H9 (cell line): ENCODE measurements around the gene FAM120A. TPM values are rescaled to one million over a fixed set of nuclear protein-coding genes. Genes with fewer than 3 reads are reported as not detected.

Experiments used
- DNase-seq: peaks from one replicate; pipeline ENCODE4 v3.0.0-alpha.2; 2017
- H2AFZ ChIP-seq: one replicate; pipeline ENCODE4 v1.6.1; 2013; ENCODE audit warnings: mild to moderate bottlenecking, low read length, control low read depth, moderate library complexity
- H2AK5ac ChIP-seq: 2 replicates; pipeline ENCODE4 v1.6.1; 2013; ENCODE audit warnings: low read length, control low read depth, mixed read lengths; ENCODE audit not compliant: insufficient read length
- H2BK120ac ChIP-seq: one replicate; pipeline ENCODE4 v1.6.1; 2013; ENCODE audit warnings: low read depth, mild to moderate bottlenecking, low read length, control low read depth, inconsistent platforms; ENCODE audit not compliant: poor library complexity, severe bottlenecking
- H2BK12ac ChIP-seq: 2 replicates; pipeline ENCODE4 v1.6.1; 2013; ENCODE audit warnings: low read length, control low read depth, mixed read lengths, low read depth; ENCODE audit not compliant: insufficient read length
- H2BK15ac ChIP-seq: 2 replicates; pipeline ENCODE4 v1.6.1; 2013; ENCODE audit warnings: low read depth, low read length, control low read depth
- H2BK20ac ChIP-seq: one replicate; pipeline ENCODE4 v1.6.1; 2013; ENCODE audit warnings: low read depth, mild to moderate bottlenecking, low read length, control low read depth, inconsistent platforms; ENCODE audit not compliant: poor library complexity, severe bottlenecking
- H2BK5ac ChIP-seq: 2 replicates; pipeline ENCODE4 v1.6.1; 2013; ENCODE audit warnings: low read length, control low read depth, mixed read lengths; ENCODE audit not compliant: insufficient read length
- H3K14ac ChIP-seq: 2 replicates; pipeline ENCODE4 v1.6.1; 2013; ENCODE audit warnings: low read length, control low read depth; ENCODE audit not compliant: insufficient read depth
- H3K18ac ChIP-seq: 2 replicates; pipeline ENCODE4 v1.6.1; 2013; ENCODE audit warnings: low read depth, mild to moderate bottlenecking, mixed read lengths, low read length, control low read depth; ENCODE audit not compliant: insufficient read length
- H3K23ac ChIP-seq: 2 replicates; pipeline ENCODE4 v1.6.1; 2013; ENCODE audit warnings: low read length, control low read depth, mixed read lengths, low read depth; ENCODE audit not compliant: insufficient read length
- H3K23me2 ChIP-seq: 2 replicates; pipeline ENCODE4 v1.6.1; 2013; ENCODE audit warnings: low read depth, mild to moderate bottlenecking, mixed read lengths, low read length, control low read depth; ENCODE audit not compliant: insufficient read length, poor library complexity, severe bottlenecking
- H3K27ac ChIP-seq: 2 replicates; pipeline ENCODE4 v1.5.1; 2013; ENCODE audit warnings: low read length, control low read depth, mixed read lengths, low read depth; ENCODE audit not compliant: insufficient read length
- H3K27me3 ChIP-seq: 2 replicates; pipeline ENCODE4 v1.6.1; 2013; ENCODE audit warnings: low read length, control low read depth, inconsistent platforms; ENCODE audit not compliant: insufficient read depth
- H3K4ac ChIP-seq: 2 replicates; pipeline ENCODE4 v1.6.1; 2013; ENCODE audit warnings: low read depth, mild to moderate bottlenecking, control low read depth, inconsistent platforms, low read length, moderate library complexity
- H3K4me1 ChIP-seq: 2 replicates; pipeline ENCODE4 v1.6.1; 2013; ENCODE audit warnings: low read length, control low read depth, inconsistent platforms; ENCODE audit not compliant: insufficient read depth
- H3K4me2 ChIP-seq: 2 replicates; pipeline ENCODE4 v1.6.1; 2013; ENCODE audit warnings: low read length, control low read depth, mixed read lengths; ENCODE audit not compliant: insufficient read length, insufficient read depth
- H3K56ac ChIP-seq: 2 replicates; pipeline ENCODE4 v1.6.1; 2013; ENCODE audit warnings: low read depth, mild to moderate bottlenecking, mixed read lengths, low read length, control low read depth; ENCODE audit not compliant: insufficient read length
- H3K79me1 ChIP-seq: 2 replicates; pipeline ENCODE4 v1.6.1; 2013; ENCODE audit warnings: low read depth, mild to moderate bottlenecking, moderate library complexity, low read length, control low read depth, inconsistent platforms; ENCODE audit not compliant: insufficient read depth, poor library complexity, severe bottlenecking
- H3K79me2 ChIP-seq: 2 replicates; pipeline ENCODE4 v1.6.1; 2013; ENCODE audit warnings: low read length, control low read depth, inconsistent platforms; ENCODE audit not compliant: insufficient read depth
- H3K9ac ChIP-seq: 2 replicates; pipeline ENCODE4 v1.6.1; 2013; ENCODE audit warnings: low read length, control low read depth, mixed read lengths; ENCODE audit not compliant: insufficient read length; ENCODE audit errors: extremely low read depth
- H3K9me3 ChIP-seq: one replicate; pipeline ENCODE4 v1.6.1; 2013; ENCODE audit warnings: low read depth, low read length, inconsistent platforms; ENCODE audit not compliant: control insufficient read depth
- H3T11ph ChIP-seq: one replicate; pipeline ENCODE4 v1.6.1; 2013; ENCODE audit warnings: mild to moderate bottlenecking, low read length, control low read depth, inconsistent platforms
- H4K20me1 ChIP-seq: one replicate; pipeline ENCODE4 v1.6.1; 2013; ENCODE audit not compliant: control insufficient read depth, insufficient read length, insufficient read depth
- H4K5ac ChIP-seq: 2 replicates; pipeline ENCODE4 v1.6.1; 2013; ENCODE audit warnings: low read depth, mild to moderate bottlenecking, mixed read lengths, low read length, control low read depth; ENCODE audit not compliant: insufficient read length
- H4K8ac ChIP-seq: replicated peaks from 2 replicates; pipeline ENCODE4 v1.6.1; 2013; ENCODE audit warnings: low read length, control low read depth, mixed read lengths, low read depth; ENCODE audit not compliant: insufficient read length
- H4K91ac ChIP-seq: 2 replicates; pipeline ENCODE4 v1.6.1; 2013; ENCODE audit warnings: low read depth, mild to moderate bottlenecking, moderate library complexity, mixed read lengths, low read length, control low read depth; ENCODE audit not compliant: insufficient read length
- H3K27ac Mint-ChIP-seq, 3 experiments: 2 replicates in 2 of 3; 3 replicates in 1 of 3; pipeline ENCODE4 v1.8.0; 2020 to 2021; ENCODE audit warnings: mixed read lengths in 3 of 3, mild to moderate bottlenecking in 1 of 3, moderate library complexity in 1 of 3
- H3K27me3 Mint-ChIP-seq: 2 replicates; pipeline ENCODE4 v1.8.0; 2021; ENCODE audit warnings: low read depth, mild to moderate bottlenecking, moderate library complexity, mixed read lengths
- H3K36me3 Mint-ChIP-seq, 3 experiments: 2 replicates in 2 of 3; 3 replicates in 1 of 3; pipeline ENCODE4 v1.8.0; 2020 to 2021; ENCODE audit warnings: low read depth in 3 of 3, mixed read lengths in 3 of 3; ENCODE audit not compliant: insufficient read depth in 1 of 3
- H3K4me1 Mint-ChIP-seq, 2 experiments: 2 replicates each; pipeline ENCODE4 v1.8.0; 2020; ENCODE audit warnings: mixed read lengths in 2 of 2
- H3K4me3 Mint-ChIP-seq, 2 experiments: 2 replicates in 1 of 2; 3 replicates in 1 of 2; pipeline ENCODE4 v1.8.0; 2020 to 2021; ENCODE audit warnings: mild to moderate bottlenecking in 2 of 2, mixed read lengths in 2 of 2, moderate library complexity in 1 of 2
- H3K9me3 Mint-ChIP-seq, 2 experiments: 2 replicates in 1 of 2; 3 replicates in 1 of 2; pipeline ENCODE4 v1.8.0; 2020; ENCODE audit warnings: mild to moderate bottlenecking in 2 of 2, mixed read lengths in 2 of 2, moderate library complexity in 1 of 2
- WGBS: extraction: QIAGEN DNeasy Blood & Tissue Kit; methylation state at CpG from one replicate; pipeline ENCODE4 v1.1.7; 2013; ENCODE audit warnings: missing lambda C conversion rate, low lambda C conversion rate, mixed read lengths; ENCODE audit not compliant: insufficient read length; ENCODE audit errors: extremely low coverage; 5-methylcytosine and 5-hydroxymethylcytosine counted together
- long read RNA-seq: library from polyadenylated mRNA; unstranded; transcript quantifications from one replicate; pipeline ENCODE4 v2.0.0, GENCODE V29; 2020
- total RNA-seq: library from RNA; stranded (reverse); gene quantifications from 2 replicates; pipeline ENCODE4 v1.2.1, GENCODE V29; 2021
- TF ChIP-seq, protein P1 (sequence below): fragments of 200-600 bp; sonication (generic); conservative IDR thresholded peaks from 3 replicates; pipeline ENCODE4 v1.8.0; 2021; ENCODE audit warnings: antibody characterized with exemption, mild to moderate bottlenecking

FAM120A gene, protein sequence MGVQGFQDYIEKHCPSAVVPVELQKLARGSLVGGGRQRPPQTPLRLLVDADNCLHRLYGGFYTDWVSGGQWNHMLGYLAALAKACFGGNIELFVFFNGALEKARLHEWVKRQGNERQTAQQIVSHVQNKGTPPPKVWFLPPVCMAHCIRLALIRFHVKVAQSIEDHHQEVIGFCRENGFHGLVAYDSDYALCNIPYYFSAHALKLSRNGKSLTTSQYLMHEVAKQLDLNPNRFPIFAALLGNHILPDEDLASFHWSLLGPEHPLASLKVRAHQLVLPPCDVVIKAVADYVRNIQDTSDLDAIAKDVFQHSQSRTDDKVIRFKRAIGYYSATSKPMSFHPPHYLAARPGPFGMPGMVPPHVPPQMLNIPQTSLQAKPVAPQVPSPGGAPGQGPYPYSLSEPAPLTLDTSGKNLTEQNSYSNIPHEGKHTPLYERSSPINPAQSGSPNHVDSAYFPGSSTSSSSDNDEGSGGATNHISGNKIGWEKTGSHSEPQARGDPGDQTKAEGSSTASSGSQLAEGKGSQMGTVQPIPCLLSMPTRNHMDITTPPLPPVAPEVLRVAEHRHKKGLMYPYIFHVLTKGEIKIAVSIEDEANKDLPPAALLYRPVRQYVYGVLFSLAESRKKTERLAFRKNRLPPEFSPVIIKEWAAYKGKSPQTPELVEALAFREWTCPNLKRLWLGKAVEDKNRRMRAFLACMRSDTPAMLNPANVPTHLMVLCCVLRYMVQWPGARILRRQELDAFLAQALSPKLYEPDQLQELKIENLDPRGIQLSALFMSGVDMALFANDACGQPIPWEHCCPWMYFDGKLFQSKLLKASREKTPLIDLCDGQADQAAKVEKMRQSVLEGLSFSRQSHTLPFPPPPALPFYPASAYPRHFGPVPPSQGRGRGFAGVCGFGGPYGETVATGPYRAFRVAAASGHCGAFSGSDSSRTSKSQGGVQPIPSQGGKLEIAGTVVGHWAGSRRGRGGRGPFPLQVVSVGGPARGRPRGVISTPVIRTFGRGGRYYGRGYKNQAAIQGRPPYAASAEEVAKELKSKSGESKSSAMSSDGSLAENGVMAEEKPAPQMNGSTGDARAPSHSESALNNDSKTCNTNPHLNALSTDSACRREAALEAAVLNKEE
- total RNA-seq: 57.3 and 57.7 TPM in 2 replicates
- long read RNA-seq, full-length matches to known transcripts: 31 of 100 reads
- long read RNA-seq, partial matches to known transcripts: 47 of 100 reads
- long read RNA-seq, other reads (novel, unspliced or antisense): 22 of 100 reads

DNA sequence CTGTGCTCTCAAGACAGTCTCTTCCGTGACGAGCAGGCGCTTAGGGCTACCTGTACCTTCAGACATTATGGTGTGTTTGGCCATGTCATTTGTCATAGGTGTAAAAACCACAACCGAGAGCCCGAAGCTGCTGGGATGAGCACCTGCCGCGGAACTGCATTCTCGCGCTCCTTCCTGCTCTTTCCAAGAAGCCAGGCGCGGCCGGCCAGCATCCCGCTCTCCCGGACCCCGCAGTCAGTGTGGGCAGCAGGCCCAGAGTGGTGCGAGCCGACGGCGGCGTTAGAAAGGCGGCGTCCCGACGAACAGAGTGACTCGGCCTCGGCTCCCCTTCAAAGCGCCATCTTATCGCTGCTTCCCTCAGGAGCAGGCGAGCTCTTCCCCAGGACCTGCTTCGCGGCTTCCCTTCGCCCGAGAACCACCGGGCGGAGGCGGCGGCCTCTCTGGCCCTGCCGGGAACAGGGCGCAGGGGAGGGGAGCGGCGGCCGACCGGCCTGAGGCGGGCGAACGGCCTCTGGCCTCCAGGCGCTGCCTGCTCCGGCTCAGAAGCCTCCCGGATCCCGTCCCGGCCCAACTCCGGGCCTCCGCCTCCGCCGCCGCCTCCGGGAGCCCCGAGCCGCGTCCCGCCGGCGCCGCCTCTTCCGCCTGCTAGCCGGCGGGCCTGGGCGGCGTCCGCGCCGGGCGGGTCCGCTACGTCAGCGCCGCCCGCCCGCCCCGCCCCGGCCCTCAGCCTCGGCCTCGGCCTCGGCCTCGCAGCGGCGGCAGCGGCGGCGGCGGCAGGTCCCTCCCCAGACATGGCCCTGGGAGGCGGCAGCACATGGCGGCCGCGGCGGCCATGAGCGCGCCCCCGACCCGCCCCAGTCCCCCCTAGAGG lies at the start of gene FAM120A:
TSS of gene FAM120A (plus strand) at position 741 of the 871 bp plus-strand sequence. CDS start 231 bp downstream, outside the sequence.
- H3K9me3 ChIP-seq: no peaks in the 10 kb centered on the region
- H4K91ac ChIP-seq: no peak within 1 kb of the TSS
- H3K56ac ChIP-seq: no peak within 1 kb of the TSS
- H3K9ac ChIP-seq: peak within 1 kb of the TSS; percentile 70
- peak; percentile 51 for DNase-seq
- H2AFZ ChIP-seq: no peak within 1 kb of the TSS
- no peak within 1 kb of the TSS for H2BK20ac ChIP-seq
- H4K8ac ChIP-seq: no peak within 1 kb of the TSS
- peaks cover 10% of the 10 kb centered on the region; the same call in 1 of the 2 replicates for H3K79me2 ChIP-seq
- peaks cover 20% of the 10 kb centered on the region for H3K23me2 ChIP-seq
- H3K79me1 ChIP-seq: no peaks in the 10 kb centered on the region
- H2BK120ac ChIP-seq: no peak within 1 kb of the TSS
- no peaks in the 10 kb centered on the region for H3K27me3 Mint-ChIP-seq
- H3K4ac ChIP-seq: no peak within 1 kb of the TSS
- H3K23ac ChIP-seq: no peak within 1 kb of the TSS
- no peak within 1 kb of the TSS for H4K5ac ChIP-seq
- peak within 1 kb of the TSS; percentile 66 for H3K18ac ChIP-seq
- no peak within 1 kb of the TSS for H2BK12ac ChIP-seq
- no peak within 1 kb of the TSS for H2BK15ac ChIP-seq
- TF ChIP-seq, protein P1, sequence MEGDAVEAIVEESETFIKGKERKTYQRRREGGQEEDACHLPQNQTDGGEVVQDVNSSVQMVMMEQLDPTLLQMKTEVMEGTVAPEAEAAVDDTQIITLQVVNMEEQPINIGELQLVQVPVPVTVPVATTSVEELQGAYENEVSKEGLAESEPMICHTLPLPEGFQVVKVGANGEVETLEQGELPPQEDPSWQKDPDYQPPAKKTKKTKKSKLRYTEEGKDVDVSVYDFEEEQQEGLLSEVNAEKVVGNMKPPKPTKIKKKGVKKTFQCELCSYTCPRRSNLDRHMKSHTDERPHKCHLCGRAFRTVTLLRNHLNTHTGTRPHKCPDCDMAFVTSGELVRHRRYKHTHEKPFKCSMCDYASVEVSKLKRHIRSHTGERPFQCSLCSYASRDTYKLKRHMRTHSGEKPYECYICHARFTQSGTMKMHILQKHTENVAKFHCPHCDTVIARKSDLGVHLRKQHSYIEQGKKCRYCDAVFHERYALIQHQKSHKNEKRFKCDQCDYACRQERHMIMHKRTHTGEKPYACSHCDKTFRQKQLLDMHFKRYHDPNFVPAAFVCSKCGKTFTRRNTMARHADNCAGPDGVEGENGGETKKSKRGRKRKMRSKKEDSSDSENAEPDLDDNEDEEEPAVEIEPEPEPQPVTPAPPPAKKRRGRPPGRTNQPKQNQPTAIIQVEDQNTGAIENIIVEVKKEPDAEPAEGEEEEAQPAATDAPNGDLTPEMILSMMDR: no peak
- WGBS: no CpG with 5 or more reads among the region's 100 CpGs
- peak within 1 kb of the TSS; percentile 95 to 98 (median 97) for H3K27ac Mint-ChIP-seq
- H3K4me1 ChIP-seq: peaks cover 3% of the 10 kb centered on the region; the same call in 1 of the 2 replicates
- H3K4me3 Mint-ChIP-seq: peak within 1 kb of the TSS; percentile 90 to 91
- no peak within 1 kb of the TSS for H3T11ph ChIP-seq
- no peak within 1 kb of the TSS for H2AK5ac ChIP-seq
- H3K4me1 Mint-ChIP-seq: peaks cover 22 to 27% of the 10 kb centered on the region in 2 experiments
- peak within 1 kb of the TSS; percentile 99 for H3K4me2 ChIP-seq
- peaks cover 23 to 43% (median 36%) of the 10 kb centered on the region in 3 experiments for H3K36me3 Mint-ChIP-seq
- no peaks in the 10 kb centered on the region for H3K27me3 ChIP-seq
- H3K27ac ChIP-seq: no peak within 1 kb of the TSS
- H3K14ac ChIP-seq: peak within 1 kb of the TSS; percentile 95
- H4K20me1 ChIP-seq: peaks cover 4% of the 10 kb centered on the region
- H2BK5ac ChIP-seq: no peak within 1 kb of the TSS
- no peaks in the 10 kb centered on the region; a peak in 1 of 5 replicates for H3K9me3 Mint-ChIP-seq
